Measurements from ENCODE around the gene SLC16A3. TPM values are rescaled to one million over a fixed set of nuclear protein-coding genes. Genes with fewer than 3 reads are reported as not detected.
A peak's percentile ranks its signal among the peaks of the same experiment; 100 is the strongest.
"Not testable (repeated sequence)": the region's sequence is repeated elsewhere in the genome, so short reads cannot be mapped to it uniquely, and the experiment has no call there.

The SLC16A3 gene
- total RNA-seq, 1 donor from 2014 or later = 162 TPM

DNA sequence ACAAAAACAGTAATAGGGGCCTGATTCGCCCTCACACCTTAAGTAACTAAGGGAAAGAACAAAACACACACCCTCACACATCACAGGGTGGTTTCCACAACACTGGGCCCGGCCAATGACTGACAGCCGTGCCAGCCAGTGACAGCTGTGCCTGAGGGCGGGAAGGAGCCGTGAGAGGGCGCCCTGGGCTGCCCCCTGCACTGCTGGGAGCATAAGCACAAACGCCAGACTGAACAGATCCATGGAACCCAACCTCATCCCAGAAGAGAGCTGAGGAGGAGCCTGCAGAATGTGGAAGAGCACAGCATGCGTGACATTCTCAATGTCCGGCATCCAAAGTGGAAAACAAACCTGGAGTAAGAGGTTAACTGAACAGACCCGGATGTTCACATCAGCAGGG lies 28.6 kb downstream of the SLC16A3 start:
- peaks cover 6% of the 10 kb centered on the region for H3K4me1 Mint-ChIP-seq
- H3K36me3 Mint-ChIP-seq (ENCODE audit: low read depth) = peaks cover 80% of the 10 kb centered on the region
- DNase-seq = peak; percentile 76
- peak overlapping the region; percentile 81 for H3K27ac Mint-ChIP-seq
- no peak overlapping the region for H3K4me3 Mint-ChIP-seq
- H3K27me3 Mint-ChIP-seq = no peaks in the 10 kb centered on the region
- intact Hi-C loops (cut with micrococcal nuclease) = no loop called here
- no peaks in the 10 kb centered on the region for H3K9me3 Mint-ChIP-seq

- Mint-ChIP-seq H3K4me3 (no peak overlapping the region), H3K36me3 (ENCODE audit: low read depth) (peaks cover 78% of the 10 kb centered on the region), H3K4me1 (peaks cover 7% of the 10 kb centered on the region), H3K27me3 (no peaks in the 10 kb centered on the region), H3K27ac (peak overlapping the region; percentile 2), H3K9me3 (no peaks in the 10 kb centered on the region)
- DNase-seq = no peak
- intact Hi-C loops (cut with micrococcal nuclease) = no loop called here
Observed at GRCh38 chr17:82258555-82258954, 29.7 kb downstream of the SLC16A3 start.

DNA sequence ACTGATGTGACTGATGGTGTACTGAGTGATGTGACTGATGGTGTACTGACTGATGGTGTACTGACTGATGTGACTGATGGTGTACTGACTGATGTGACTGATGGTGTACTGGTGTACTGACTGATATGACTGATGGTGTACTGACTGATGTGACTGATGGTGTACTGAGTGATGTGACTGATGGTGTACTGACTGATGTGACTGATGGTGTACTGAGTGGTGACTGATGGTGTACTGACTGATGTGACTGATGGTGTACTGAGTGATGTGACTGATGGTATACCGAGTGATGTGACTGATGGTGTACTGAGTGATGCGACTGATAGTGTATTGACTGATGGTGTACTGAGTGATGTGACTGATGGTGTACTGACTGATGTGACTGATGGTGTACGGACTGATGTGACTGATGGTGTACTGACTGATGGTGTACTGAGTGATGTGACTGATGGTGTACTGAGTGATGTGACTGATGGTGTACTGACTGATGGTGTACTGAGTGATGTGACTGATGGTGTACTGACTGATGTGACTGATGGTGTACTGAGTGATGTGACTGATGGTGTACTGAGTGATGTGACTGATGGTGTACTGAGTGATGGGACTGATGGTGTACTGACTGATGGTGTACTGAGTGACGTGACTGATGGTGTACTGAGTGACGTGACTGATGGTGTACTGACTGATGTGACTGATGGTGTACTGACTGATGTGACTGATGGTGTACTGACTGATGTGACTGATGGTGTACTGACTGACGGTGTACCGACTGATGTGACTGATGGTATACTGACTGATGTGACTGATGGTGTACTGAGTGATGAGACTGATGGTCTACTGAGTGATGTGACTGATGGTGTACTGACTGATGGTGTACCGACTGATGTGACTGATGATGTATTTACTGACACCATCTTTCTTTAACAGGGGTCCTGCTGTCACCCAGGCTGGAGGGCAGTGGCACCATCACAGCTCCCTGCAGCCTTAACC lies 31.4 kb downstream of the SLC16A3 start:
- H3K27ac Mint-ChIP-seq; DNase-seq; intact Hi-C loops (cut with micrococcal nuclease); H3K4me1 Mint-ChIP-seq; H3K4me3 Mint-ChIP-seq; H3K9me3 Mint-ChIP-seq; H3K27me3 Mint-ChIP-seq: not testable (repeated sequence)
- H3K36me3 Mint-ChIP-seq (ENCODE audit: low read depth) = peaks cover 88% of the 10 kb centered on the region

DNA sequence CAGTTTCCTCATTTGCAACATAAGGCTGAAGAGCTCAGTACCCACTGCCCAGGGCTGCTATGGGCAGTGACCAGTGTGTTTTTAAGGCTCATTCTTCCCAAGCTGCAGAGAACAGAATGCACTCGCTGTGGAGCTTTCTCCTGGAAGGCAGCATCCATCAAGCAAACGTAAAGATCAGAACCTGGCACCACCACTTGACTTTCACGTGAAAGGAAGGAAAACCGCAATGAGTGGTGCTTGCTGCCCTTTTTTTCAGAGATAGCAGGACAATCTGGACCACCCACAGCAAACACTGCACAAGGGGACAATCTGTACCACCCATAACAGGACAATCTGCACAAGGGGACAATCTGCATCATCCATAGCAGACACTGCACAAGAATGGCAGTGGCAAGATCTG lies 33.5 kb downstream of the SLC16A3 start:
- DNase-seq = no peak
- Mint-ChIP-seq H3K27ac (no peak overlapping the region), H3K27me3 (no peaks in the 10 kb centered on the region), H3K9me3 (no peaks in the 10 kb centered on the region), H3K4me1 (peaks cover 21% of the 10 kb centered on the region), H3K4me3 (no peak overlapping the region), H3K36me3 (ENCODE audit: low read depth) (peaks cover 85% of the 10 kb centered on the region)
- intact Hi-C loops (cut with micrococcal nuclease) = no loop called here

GRCh38 chr17:82263641-82264040 lies 34.8 kb downstream of the SLC16A3 start:
- H3K27me3 Mint-ChIP-seq = no peaks in the 10 kb centered on the region
- H3K9me3 Mint-ChIP-seq = no peaks in the 10 kb centered on the region
- intact Hi-C loops (cut with micrococcal nuclease) = no loop called here
- H3K4me3 Mint-ChIP-seq = no peak overlapping the region
- H3K4me1 Mint-ChIP-seq = peaks cover 27% of the 10 kb centered on the region
- DNase-seq = no peak
- no peak overlapping the region for H3K27ac Mint-ChIP-seq
- peaks cover 86% of the 10 kb centered on the region for H3K36me3 Mint-ChIP-seq (ENCODE audit: low read depth)

DNA sequence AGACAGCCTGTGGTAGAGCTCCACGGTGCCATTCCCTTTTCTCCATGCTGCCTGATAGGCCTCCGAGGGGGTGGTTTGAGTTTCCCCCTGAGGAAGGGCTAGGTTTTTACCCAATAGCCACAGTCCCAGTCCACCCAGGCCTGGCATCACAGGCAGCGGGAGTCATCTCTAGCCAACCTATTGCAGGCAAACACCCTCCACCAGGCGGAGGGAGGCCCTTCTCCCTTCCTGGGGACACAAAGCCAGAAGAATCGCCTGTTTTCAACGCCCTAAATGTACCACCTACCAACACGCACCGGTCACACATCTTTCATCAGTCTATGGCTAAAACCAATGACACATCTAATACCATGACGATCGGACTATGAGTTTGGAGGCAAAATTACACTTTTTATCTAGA lies 37.3 kb downstream of the SLC16A3 start:
- no peak for DNase-seq
- Mint-ChIP-seq H3K4me1 (peaks cover 45% of the 10 kb centered on the region), H3K27ac (no peak overlapping the region), H3K4me3 (no peak overlapping the region), H3K9me3 (no peaks in the 10 kb centered on the region), H3K36me3 (ENCODE audit: low read depth) (peaks cover 81% of the 10 kb centered on the region), H3K27me3 (no peaks in the 10 kb centered on the region)
- intact Hi-C loops (cut with micrococcal nuclease) = no loop called here

DNA sequence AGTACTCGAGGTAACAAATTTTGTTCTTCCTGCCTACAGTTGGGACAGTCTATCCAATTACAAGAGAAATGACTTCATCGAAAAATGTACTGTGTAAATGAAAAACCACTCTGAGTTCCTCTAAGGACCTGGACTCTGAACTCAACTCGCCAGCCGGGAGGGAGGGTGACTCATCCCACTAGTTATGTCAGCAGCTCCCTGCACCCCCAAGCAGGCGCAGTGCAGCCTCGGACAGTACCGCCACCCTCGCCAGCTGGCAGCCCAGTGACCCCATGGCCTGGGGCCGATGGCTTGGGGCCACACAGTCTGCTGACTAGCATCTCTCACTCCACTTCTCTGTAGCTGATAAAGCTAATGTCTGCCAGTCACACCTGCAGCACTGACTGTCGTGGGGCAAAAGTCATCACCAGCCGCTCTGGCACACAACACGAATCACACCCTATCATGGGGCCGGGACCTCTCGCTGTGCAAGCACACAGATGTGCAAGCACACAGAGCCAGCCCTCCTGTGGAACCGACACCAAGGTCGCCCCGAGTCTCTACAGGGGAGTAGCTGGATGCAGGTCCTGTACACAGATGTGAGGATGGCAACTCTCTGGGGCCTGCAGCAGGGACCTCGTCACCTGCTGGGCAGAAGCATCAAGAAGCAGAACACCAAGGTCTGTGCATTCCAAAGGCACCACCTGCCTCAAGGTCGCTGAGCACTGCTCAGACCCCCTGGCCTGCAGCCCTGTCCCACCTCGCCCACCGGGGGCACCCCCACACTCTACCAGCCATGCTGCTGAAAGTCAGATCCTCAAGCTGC lies 38.9 kb downstream of the SLC16A3 start:
- Mint-ChIP-seq H3K4me3 (peak overlapping the region; percentile 6), H3K27ac (peak overlapping the region; percentile 30), H3K36me3 (ENCODE audit: low read depth) (peaks cover 79% of the 10 kb centered on the region), H3K27me3 (no peaks in the 10 kb centered on the region), H3K4me1 (peaks cover 56% of the 10 kb centered on the region), H3K9me3 (no peaks in the 10 kb centered on the region)
- intact Hi-C loops (cut with micrococcal nuclease) = no loop called here
- DNase-seq = peak; percentile 67

GRCh38 chr17:82269138-82269881 lies 40.5 kb downstream of the SLC16A3 start:
- Mint-ChIP-seq H3K36me3 (ENCODE audit: low read depth) (peaks cover 72% of the 10 kb centered on the region), H3K4me3 (peak overlapping the region; percentile 44)

GRCh38 chr17:82269882-82270500 lies 41.1 kb downstream of the SLC16A3 start:
- peaks cover 66% of the 10 kb centered on the region for H3K36me3 Mint-ChIP-seq (ENCODE audit: low read depth)
- H3K4me3 Mint-ChIP-seq = peak overlapping the region; percentile 49
- no peak for DNase-seq
- H3K4me1 Mint-ChIP-seq = peaks cover 58% of the 10 kb centered on the region
- intact Hi-C loops (cut with micrococcal nuclease) = loop anchor here (5.0 kb wide), 1 partner anchor 33 kb away; no protein-coding TSS in a partner anchor
- H3K9me3 Mint-ChIP-seq = no peaks in the 10 kb centered on the region
- no peaks in the 10 kb centered on the region for H3K27me3 Mint-ChIP-seq
- peak overlapping the region; percentile 70 for H3K27ac Mint-ChIP-seq

More at GRCh38 chr17:82269138-82269881, 40.5 kb downstream of the SLC16A3 start:
- Mint-ChIP-seq H3K27me3 (no peaks in the 10 kb centered on the region), H3K9me3 (no peaks in the 10 kb centered on the region), H3K4me1 (peaks cover 56% of the 10 kb centered on the region), H3K27ac (peak overlapping the region; percentile 70)
- no peak for DNase-seq
- intact Hi-C loops (cut with micrococcal nuclease) = no loop called here

GRCh38 chr17:82270651-82271050 lies 41.8 kb downstream of the SLC16A3 start:
- H3K36me3 Mint-ChIP-seq (ENCODE audit: low read depth) = peaks cover 60% of the 10 kb centered on the region

GRCh38 chr17:82271401-82271800 lies 42.6 kb downstream of the SLC16A3 start:
- H3K9me3 Mint-ChIP-seq = no peaks in the 10 kb centered on the region
- intact Hi-C loops (cut with micrococcal nuclease) = loop anchor here (5.0 kb wide), 1 partner anchor 34 kb away; no protein-coding TSS in a partner anchor
- no peak overlapping the region for H3K27ac Mint-ChIP-seq
- peaks cover 53% of the 10 kb centered on the region for H3K36me3 Mint-ChIP-seq (ENCODE audit: low read depth)
- peak overlapping the region; percentile 88 for H3K4me3 Mint-ChIP-seq
- no peaks in the 10 kb centered on the region for H3K27me3 Mint-ChIP-seq
- peaks cover 50% of the 10 kb centered on the region for H3K4me1 Mint-ChIP-seq
- no peak for DNase-seq

More at GRCh38 chr17:82270651-82271050, 41.8 kb downstream of the SLC16A3 start:
- Mint-ChIP-seq H3K27ac (peak overlapping the region; percentile 18), H3K4me3 (peak overlapping the region; percentile 49), H3K9me3 (no peaks in the 10 kb centered on the region), H3K27me3 (no peaks in the 10 kb centered on the region), H3K4me1 (peaks cover 57% of the 10 kb centered on the region)
- DNase-seq = no peak
- intact Hi-C loops (cut with micrococcal nuclease) = loop anchor here (5.0 kb wide), 1 partner anchor 33 kb away; no protein-coding TSS in a partner anchor

DNA sequence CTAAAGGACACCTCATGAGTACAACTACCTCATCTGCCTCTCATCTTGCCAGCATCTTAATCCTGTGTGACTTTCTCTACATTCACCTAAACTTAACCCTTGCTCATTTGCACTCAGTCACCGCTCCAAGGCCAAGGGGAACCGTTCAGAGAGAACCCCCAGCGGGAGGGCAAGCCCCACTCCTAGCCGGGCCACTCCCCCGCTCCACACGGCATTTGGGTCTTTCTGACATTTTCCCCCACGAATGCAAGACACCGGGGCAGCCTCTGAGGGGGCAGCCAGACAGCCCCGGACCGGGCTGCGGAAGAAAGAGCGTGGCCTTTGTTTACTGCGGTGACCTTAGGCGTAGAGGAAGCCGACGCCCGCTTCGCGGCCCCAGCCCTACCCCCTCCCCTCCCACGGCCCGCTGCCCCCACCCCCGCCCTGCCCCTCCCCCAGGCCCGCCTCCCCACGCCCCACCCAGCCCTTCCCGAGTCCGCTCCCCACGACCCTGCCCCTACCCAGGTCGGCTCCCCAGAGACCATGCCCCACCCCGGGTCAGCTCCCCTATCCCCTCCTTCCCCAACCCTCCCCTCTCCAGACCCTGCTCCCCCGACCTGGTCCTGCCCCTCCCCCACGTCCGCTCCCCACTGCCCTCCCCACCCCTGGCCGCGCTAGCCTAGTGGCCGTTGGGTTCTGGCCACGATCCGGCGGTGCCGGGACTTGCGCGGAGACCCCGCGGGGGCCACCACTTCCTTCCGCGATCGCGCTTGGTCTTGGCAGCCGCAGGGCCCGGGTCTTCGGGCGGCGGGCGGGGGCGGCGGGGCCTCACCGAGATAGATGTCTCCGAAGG lies 43.9 kb downstream of the SLC16A3 start:
- Mint-ChIP-seq H3K9me3 (no peaks in the 10 kb centered on the region), H3K27ac (peak overlapping the region; percentile 100), H3K4me1 (peaks cover 40% of the 10 kb centered on the region), H3K4me3 (peak overlapping the region; percentile 88), H3K36me3 (ENCODE audit: low read depth) (peaks cover 43% of the 10 kb centered on the region), H3K27me3 (no peaks in the 10 kb centered on the region)
- peak; percentile 83 for DNase-seq
- intact Hi-C loops (cut with micrococcal nuclease) = loop anchor here (1.0 to 5.0 kb wide), 3 partner anchors 20 to 49 kb away; no protein-coding TSS in a partner anchor
